GM18873 (cell line): ENCODE measurements around the gene MSI2.

Experiments used
- ATAC-seq: cut with Tn5 transposase; IDR thresholded peaks from one replicate; pipeline ENCODE4 v1.9.1; 2021; ENCODE audit warnings: mild to moderate bottlenecking, moderate library complexity, moderate number of reproducible peaks; ENCODE audit not compliant: unreplicated experiment, low FRiP score

MSI2 gene

DNA sequence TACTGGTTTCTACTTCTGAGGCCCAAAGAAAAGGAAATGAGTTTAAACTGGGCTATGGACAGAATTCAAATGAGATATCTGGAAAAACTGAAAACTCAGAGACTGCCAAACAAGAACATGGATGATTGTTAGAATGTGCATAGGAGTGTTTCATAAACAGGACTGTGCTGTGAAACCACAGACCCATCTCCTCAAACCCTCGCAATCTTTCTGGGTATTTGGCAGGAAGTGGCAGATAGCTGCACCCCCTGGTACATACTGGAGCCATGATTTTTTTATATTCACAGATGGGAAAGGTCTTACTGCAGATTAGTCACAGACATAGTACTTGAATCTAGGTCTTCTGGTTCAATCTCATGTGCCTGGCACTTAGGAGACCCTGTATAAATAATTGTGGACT is 343.8 kb downstream of the MSI2 start:
- ATAC-seq, result no peak

DNA sequence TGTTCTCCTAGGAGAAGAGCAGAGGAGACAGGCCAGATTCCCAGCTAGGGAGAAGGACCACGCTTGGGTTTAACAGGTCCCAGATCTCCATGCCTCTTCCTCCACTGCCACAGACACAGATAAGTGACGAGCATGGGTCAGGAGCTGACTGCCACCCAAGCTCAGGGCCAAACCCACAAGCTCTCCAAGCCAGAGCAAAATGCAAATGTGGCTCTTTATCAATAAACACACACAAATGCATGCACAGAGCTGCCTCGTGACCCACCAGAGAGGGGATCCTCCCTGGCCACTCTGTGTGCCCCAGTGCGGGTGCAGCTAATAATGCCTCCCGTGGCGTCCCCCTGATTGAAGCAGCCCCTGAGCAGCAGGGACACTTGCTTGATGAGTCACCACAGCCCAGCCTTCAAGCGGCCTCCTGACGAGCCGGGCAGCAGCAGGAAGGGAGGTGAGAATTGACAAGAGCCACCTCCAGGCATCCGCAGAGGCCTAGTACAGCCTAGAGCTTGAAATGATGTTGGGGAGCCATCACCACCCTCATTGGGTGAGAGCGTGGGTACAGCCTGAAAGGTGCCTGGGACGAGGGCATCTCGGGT is 344.9 kb downstream of the MSI2 start:
- ATAC-seq, result no peak

DNA sequence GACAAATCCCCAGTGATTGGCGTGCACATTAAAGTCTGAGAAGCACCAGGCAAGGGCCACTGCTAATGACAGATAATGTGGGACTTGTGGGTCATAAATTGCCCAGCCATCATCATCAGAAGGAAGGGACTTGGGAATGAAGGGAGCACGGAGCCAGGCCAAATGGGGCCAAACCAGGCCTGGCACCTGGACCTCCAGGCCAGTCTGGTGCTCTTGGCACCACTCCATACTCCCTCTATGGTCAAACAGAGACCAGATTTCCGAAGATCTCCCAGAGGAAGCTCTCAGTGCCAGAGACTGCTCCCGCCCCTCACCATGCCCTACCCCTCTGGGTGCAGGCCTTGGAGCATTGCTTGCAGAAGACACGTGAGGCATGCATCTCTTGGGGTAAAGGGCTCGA is 346.6 kb downstream of the MSI2 start:
- no peak for ATAC-seq

DNA sequence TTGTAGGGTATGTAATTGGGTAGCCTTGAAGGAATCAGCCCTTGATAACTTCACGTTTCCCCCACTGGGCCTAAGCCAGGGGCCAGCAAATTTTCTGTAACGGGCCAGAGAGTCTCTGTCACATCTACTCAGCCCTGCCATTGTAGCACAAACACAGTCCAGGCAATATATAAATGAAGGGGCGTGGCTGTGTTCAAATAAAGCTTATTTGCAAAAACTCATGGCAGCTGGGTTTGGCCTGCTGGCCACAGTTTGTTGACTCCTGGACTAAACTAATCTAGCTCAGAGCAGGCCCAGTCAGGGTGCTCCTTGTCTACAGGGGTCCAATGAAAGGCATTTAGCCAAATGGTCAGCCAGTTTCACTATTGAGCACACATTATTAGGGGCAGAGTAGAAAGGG is 347.2 kb downstream of the MSI2 start:
- no peak for ATAC-seq

DNA sequence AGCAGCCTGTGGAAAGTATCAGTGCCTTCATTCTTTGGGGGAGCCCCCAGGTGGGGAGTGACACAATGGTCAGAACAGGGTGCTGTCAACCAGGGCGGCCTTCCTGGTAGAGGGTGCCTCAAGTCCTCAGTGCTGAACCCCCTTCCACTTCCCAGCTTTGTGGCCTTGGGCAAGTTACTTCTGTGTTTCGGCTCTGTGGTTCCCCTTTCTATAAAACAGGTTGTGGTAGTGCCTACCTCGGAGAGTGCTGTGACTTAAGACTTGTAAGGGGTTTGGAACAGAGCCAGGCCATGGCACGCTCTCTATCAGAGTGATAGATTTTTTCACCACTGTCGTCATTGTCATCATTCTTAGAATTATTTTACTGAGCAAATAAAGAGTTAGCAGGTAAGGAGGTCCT is 347.7 kb downstream of the MSI2 start:
- no peak for ATAC-seq

DNA sequence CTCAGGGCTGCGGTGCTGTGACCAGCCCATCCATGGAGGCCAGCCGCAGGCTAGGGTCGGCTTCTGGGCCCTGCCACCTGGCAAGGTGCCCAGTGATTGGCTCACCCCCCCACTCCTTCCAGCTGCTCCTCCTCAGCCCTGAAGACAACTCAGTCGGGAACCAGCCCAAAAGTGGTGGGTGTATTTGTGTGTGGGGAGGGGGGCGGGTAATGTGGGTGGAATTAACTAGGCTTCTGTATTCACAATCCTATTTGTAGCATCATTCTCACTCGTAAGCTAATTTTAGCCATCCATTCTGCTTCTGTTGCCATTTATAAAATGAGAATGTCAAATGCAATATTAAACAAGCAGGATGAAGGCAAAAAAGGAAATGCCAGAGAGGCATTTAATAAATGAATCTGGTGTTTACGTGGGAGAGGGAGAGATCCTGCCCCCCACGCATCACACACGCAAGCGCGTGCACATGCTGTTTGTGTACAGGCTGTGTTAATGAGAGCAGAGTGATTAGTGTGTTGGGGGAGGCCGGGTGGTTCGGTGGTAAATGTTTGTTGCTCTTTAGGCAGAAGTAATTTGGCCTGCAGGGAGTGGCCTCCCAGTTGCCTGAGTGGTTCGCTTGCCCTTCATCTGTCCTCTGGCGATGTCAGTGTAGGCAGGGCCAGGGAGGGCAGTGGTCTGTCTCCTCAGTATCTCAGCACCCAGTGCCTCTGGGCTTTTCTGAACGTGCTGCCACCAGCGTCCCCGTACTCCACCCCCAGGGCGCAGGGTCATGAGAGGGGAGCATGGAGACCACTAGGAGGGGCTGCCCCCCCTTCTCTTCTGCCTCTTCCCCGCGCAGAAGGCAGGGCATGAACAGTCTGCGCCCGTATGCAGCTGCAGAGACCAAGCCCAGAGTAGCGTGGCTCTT is 348.7 kb downstream of the MSI2 start:
- ATAC-seq, result no peak

DNA sequence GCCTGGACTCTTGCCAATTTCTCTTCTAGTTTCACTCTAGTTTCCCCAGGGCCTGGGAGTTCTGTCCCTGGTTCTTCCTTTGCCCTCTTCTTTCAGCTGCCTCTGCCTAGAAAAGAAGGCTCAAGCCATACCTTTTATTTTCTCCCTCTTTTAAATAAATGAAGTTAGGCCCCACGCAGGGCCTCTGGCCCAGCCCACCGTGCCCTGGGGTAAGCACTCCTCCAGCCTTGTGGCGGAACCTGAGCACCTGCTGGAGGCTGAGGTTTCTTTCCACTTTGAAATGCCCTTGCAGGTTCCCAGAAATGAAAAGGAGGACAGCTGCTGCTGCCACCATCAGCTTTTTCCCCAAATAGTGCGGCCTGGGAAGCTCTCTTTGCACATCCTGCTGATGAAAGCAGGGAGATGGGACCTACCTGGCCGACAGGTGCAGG is 349.4 kb downstream of the MSI2 start:
- ATAC-seq, result no peak

DNA sequence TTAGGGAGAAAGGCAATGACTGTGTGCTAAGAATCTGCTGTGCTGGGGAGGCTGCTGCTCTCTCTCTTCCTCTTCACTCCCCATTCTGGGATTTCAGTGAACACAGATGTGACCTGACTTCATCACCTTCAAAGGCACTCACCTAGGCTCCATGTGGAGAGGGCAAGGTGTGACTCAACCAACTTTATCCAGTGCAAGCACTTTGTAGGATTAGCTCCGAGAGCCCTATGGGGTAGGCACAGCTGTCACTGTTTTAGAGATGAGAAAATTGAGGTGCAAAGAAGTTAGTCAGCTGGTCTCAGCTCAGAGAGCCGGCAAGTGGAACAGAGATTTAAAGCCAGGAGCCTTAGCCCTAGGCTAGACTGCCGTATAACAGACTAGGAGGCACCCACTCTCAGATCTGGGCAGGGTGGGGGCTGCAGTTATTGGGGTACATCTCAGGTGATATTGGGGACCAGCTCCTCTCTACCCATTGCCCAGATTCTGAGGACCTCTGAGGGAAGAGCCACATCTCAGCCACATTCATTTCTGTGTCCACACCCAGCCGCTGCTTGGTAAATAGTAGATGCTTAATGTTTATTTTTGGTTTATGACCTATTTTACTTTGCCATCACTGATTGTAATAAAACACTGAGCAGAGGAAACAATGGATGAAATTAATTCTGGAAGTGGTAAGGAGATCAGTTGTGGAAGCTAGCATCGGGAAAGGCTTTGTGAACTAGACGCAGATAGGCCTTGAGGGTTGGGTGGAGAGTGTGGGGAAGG is 350.0 kb downstream of the MSI2 start:
- no peak for ATAC-seq

DNA sequence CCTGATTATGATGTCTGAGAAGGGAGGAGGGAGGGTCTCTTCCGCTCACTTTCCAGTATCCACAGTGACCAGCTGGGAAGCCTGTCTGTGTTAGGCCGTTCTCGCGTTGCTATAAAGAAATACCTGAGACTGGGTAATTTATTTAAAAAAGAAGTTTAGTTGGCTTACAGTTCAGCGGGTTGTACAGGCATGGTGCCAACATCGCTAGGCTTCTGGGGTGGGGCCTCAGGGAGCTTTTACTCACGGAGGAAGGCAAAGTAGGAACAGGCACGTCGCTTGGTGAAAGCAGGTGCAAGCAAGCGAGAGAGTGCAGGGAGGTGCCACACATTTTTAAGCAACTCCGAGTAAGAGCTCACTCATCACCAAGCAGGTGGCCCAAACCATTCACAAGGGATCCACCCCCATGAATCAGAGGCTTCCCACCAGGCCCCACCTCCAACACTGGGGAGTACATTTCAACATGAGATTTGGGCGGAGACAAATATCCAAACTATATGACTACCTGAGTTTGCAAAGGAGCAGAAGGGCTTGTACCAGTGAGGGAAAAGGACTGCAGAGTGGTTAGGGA is 351.3 kb downstream of the MSI2 start:
- ATAC-seq, result no peak

DNA sequence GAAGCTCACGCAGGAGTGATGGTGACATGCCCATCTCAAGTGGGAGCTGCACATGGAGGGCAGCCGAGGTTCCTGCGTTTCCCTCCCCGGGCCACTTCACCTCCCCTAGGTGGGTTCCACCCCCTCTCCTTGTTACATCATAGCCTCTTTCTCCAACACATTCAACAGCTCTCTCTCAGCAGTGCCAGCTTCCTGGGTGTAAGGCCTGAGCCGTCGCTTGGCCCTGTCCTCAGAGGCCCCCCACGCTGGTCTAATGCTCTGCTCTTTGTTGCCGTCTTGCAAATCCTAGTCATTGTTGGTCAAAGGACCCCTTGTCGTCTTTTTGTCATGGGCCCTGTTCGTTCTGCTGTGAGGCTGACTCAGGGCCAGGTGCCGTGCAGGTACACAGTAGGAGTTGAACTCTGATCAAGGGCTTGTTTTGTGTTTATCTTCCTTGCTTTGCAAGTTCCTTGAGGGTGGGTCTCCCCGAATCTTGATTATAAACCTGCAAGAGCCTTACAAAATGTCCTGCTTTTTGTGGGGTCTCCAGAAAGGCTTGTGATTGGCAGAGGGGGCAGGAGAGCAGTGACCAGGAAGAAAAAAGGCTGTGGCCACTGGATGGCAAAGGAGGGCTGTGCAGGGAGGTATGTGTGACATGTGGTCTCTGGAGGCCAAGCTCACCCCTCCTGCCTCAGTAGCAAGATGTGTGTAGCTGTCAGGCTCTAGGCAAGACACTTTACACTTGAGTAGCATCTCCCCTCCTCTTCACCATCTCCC is 352.2 kb downstream of the MSI2 start:
- no peak for ATAC-seq

DNA sequence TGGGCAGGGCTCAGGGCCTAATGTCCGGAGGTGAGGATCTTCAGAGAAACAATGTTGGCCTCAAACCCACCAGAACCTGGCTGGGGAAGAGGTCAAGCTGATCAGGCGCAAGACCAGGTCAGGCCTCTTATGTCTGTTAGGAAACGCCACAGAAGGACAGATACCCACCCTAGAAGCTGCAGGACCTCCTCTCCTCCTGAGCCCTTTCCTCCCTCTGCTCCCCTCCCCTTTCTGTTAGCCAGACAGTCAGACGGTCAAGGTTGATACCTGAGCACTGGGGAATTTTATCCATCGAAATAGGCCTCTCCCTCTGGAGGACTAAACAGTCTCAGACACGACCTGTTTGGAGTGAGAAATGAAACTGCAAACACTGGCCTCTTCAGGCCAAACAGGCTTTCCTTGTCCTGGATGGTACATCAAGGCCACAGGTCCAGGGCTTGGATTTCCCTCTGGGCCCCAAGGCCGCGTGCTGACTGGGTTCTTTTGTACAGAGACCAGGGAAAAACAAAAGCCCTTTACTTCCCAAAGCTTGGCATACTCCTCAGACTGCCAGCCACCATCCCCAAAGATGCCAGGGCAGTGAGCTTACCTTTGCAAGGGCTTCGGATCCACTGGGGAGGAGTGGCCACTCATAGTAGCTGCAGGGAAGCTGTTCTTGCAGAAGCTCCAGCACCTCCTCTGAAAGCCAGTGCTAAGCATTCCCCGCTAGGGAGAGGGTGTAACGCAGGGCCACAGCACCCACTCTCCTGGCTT is 353.0 kb downstream of the MSI2 start:
- ATAC-seq, result no peak

DNA sequence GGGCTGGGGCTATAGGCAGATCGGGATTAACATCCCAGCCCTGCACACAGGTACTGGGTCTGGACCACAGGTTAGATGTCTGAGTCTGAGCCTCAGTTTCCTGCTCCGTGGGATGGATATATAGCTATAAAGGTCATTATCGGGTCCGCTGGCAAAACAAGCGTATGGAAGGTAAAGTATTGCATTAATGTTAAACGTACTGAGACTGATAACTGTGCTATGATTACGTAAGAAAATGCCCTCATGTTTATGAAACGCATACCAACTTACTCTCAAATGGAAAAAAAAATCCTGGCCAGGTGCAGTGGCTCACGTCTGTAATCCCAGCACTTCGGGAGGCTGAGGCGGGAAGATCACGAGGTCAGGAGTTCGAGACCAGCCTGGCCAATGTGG is 353.6 kb downstream of the MSI2 start:
- ATAC-seq, result no peak

DNA sequence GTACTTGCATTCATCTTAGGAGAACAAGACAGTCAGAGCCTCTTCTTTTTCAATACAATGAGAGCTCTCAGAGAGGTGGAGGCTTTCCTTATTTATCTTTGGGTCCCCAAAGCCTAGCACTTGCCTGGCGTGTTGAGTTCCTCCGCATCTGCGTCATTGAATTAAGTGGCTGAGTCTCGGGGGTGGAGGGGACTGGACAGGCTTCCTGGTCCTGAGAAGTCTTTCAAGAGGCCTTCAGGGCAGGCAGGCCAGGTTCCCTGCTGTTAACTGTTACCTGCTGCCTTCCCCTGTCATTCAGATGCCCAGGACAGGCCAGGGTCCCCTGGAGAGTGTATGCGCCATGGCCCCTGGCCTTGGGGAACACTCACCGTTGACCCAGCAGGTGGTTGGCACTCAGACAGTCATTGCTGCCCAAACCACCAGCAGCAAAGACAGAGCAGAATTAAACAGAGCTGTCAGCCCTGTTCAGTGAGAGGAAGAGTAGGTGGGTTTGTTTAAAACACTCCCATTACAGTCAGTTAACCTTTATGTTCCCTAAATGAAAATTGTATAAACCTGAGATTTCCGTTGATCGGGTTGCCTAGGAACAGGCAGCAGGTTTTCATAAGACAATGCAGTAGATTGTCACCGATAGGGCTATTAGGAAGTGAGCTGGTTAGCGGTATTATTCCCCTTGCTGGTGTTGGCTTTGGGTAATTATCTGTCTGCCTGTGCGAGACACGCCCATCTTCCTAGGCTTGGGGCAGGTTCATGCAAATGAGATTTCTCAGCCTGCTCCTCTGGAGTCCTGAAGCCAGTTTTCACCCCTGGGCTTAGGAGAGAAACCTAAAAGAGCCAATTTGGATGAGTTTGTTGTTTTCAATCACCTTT is 356.1 kb downstream of the MSI2 start:
- no peak for ATAC-seq

DNA sequence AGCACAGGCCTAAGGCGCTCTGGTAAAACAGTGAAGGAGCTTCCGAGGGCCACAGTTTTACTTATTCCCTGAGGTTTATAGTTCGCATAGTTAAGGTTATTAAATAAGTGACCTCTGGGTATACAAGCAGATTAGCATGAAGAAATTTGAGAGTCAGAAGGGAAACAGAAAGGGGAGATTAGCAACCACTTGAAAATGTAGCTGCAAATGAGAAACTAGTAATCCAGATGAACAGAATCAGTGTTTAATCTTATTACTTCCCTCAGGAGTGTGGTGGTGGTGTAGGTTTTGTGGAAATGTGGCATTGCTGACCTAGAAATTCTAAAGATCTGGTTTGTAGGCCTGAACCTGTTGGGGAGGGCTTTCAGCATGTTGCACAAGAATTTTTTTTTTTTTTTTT is 358.4 kb downstream of the MSI2 start:
- ATAC-seq, result no peak

DNA sequence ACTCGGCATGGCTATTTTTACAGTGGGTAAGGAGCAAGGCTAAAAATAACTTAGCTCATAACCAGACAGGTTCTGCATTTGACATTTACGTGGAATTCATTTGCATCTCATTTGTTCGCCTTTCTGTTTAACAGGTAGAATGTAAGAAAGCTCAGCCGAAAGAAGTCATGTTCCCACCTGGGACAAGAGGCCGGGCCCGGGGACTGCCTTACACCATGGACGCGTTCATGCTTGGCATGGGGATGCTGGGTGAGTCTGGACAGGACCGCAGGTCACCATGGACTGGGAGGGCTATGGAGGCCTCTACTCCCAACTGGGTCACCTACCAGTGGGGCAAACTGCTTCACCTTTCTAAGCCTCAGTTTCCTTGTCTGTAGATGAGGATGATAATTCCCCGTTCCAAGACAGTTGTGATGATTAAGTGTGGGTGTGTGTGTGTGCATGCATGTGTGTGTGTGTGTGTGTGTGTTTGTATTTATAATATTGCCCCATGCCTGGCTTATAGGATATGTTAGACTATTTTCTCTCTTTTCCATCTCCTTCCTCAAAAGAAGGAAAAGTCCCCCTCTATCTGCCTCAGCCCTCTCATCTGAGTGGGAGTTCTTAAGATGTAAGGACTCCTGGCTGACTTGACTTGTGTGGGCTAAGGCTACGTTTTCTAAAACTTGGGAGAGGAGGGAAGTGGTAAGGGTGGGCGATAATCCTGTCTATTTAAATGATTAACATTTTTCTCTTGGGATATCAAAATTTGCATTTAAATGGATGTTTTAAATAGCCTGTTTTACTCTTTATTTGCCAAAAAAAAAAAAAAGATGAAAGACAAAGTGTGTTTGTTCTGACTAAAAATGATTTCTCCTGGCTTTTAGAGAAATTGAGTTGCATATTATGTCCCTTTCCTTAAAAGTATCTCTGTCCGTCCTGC is 359.8 kb downstream of the MSI2 start:
- no peak for ATAC-seq

DNA sequence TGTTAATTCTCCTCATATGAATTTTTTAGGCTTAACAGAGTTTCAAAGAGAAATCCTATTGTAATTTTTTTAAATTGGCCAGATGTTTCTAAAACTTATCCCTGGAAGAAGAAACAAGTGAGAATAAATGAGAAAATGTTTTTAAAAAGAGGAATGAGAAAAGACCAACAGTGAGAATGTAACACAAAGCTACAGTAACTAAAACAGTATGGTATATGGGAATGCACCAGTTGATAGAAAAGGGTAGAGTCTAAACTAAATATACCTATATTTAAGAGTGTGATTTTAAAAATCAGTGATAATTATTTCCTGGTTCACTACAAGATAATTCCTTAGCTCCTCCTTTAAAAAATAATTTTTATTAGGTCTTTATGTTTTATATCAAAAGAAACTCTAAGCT is 360.9 kb downstream of the MSI2 start:
- ATAC-seq, result no peak

DNA sequence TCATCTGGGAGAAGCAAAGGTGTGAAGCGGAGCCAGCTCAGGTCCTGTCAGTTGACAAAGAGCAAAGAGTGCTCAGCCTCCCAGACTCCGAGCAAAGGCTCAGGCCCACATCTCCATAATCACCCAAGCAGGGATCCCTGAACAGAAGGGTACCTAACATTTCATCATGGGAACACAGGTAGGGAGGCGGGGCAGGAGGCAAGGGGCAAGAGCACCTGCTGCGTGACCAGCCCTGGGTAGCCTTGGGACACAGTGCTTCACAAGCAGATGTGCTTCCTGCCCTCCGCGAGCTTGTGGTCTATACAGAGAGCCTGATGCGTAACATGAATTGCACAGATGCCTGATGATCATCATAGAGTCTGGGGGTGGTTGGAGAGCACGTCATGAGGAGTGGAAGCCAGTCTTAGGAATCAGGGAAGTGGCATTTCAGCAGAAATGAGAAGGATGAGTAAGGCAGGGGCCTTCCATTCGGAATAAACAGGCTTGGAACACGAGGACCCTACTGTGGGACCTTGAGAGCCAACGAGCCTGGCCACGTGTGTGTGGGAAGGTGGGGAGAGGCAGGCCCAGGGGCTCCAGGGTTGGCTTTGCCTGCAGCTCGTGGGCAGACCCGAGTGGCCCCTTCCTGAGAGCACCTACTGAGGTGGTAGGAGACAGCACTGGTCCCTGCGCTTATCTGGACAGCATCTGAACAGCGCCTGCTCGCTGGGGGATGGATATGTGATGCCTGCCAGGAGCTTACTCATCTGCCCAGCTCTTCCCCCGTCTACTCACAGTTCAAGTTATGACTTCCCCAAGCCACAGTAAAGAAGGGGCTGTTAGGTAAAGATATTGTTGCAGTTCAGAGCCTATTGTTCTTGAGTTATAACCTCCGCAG is 363.0 kb downstream of the MSI2 start:
- ATAC-seq, result no peak
